PC-3 (cell line): ENCODE measurements around the gene C1orf185.

Experiments
- CTCF ChIP-seq: fragments of 300-600 bp; sonication (generic); conservative IDR thresholded peaks from 2 replicates; pipeline ENCODE4 v1.5.1; 2017; ENCODE audit warnings: antibody characterized with exemption, low read depth, mild to moderate bottlenecking, low read length
- EZH2 ChIP-seq: fragments of 300-600 bp; sonication (generic); IDR thresholded peaks from one replicate; pipeline ENCODE4 v1.6.1; 2017; ENCODE audit warnings: antibody characterized with exemption, mild to moderate bottlenecking, low read length; ENCODE audit not compliant: unreplicated experiment

GRCh38 chr1:51170342-51170741, 68.3 kb downstream of the C1orf185 start:
- TF ChIP-seq CTCF (no peak), EZH2 (no peak)
